DOHH2 (cell line): Measurements from ENCODE around the gene FAM124B.

ENCODE experiments used
- H3F3A ChIP-seq: fragments of 200-600 bp; sonication (generic), shearing (Covaris generic); 2 replicates; pipeline ENCODE4 v1.6.0; 2016; ENCODE audit warnings: antibody characterized with exemption, mild to moderate bottlenecking; ENCODE audit not compliant: control insufficient read depth, insufficient read depth
- H3K27ac ChIP-seq: fragments of 200-600 bp; sonication (generic); 2 replicates; pipeline ENCODE4 v1.5.1; 2014; ENCODE audit warnings: low read depth, mild to moderate bottlenecking, low read length, moderate library complexity
- H3K27me3 ChIP-seq: fragments of 200-600 bp; sonication (generic); 2 replicates; pipeline ENCODE4 v1.6.1; 2014; ENCODE audit warnings: mild to moderate bottlenecking, low read length, mixed read lengths; ENCODE audit not compliant: control insufficient read depth
- H3K36me3 ChIP-seq: fragments of 200-600 bp; sonication (generic); 2 replicates; pipeline ENCODE4 v1.6.1; 2014; ENCODE audit warnings: mild to moderate bottlenecking, low read length, moderate library complexity, mixed read lengths; ENCODE audit not compliant: control insufficient read depth
- H3K4me1 ChIP-seq: fragments of 200-600 bp; sonication (generic); 2 replicates; pipeline ENCODE4 v1.6.1; 2014; ENCODE audit warnings: mild to moderate bottlenecking, low read length, mixed read lengths; ENCODE audit not compliant: control insufficient read depth
- H3K4me2 ChIP-seq: fragments of 200-600 bp; sonication (generic); 2 replicates; pipeline ENCODE4 v1.6.0; 2014; ENCODE audit warnings: mild to moderate bottlenecking, low read length, moderate library complexity
- H3K4me3 ChIP-seq: fragments of 200-600 bp; sonication (generic); 2 replicates; pipeline ENCODE4 v1.5.1; 2014; ENCODE audit warnings: mild to moderate bottlenecking, low read length, mixed read lengths
- H3K79me2 ChIP-seq: fragments of 200-600 bp; sonication (generic); 2 replicates; pipeline ENCODE4 v1.6.1; 2014; ENCODE audit warnings: mild to moderate bottlenecking, low read length, mixed read lengths; ENCODE audit not compliant: control insufficient read depth
- H3K9me2 ChIP-seq: fragments of 200-600 bp; sonication (generic); replicated peaks from 2 replicates; pipeline ENCODE4 v1.6.1; 2014; ENCODE audit warnings: mild to moderate bottlenecking, low read length, mixed read lengths; ENCODE audit not compliant: control insufficient read depth
- H3K9me3 ChIP-seq: fragments of 200-600 bp; sonication (generic); 2 replicates; pipeline ENCODE4 v1.6.1; 2014; ENCODE audit warnings: antibody characterized with exemption, low read length, mixed read lengths; ENCODE audit not compliant: control insufficient read depth, insufficient read depth
- H4K20me1 ChIP-seq: fragments of 200-600 bp; sonication (generic); 2 replicates; pipeline ENCODE4 v1.6.0; 2014; ENCODE audit warnings: low read depth, mild to moderate bottlenecking, antibody characterized with exemption, low read length, moderate library complexity; ENCODE audit not compliant: control insufficient read depth, insufficient read depth
- EZH2phosphoT487 ChIP-seq: fragments of 200-600 bp; sonication (generic); IDR thresholded peaks from 2 replicates; pipeline ENCODE4 v1.6.1; 2017; ENCODE audit warnings: borderline replicate concordance, mild to moderate bottlenecking, antibody characterized with exemption, low read length, moderate library complexity, mixed read lengths
- TF ChIP-seq, protein P1 (sequence below): fragments of 200-600 bp; sonication (generic); IDR thresholded peaks from one replicate; pipeline ENCODE4 v1.5.1; 2014; ENCODE audit warnings: antibody characterized with exemption, mild to moderate bottlenecking, low read depth, low read length; ENCODE audit not compliant: poor library complexity, severe bottlenecking

FAM124B gene

DNA sequence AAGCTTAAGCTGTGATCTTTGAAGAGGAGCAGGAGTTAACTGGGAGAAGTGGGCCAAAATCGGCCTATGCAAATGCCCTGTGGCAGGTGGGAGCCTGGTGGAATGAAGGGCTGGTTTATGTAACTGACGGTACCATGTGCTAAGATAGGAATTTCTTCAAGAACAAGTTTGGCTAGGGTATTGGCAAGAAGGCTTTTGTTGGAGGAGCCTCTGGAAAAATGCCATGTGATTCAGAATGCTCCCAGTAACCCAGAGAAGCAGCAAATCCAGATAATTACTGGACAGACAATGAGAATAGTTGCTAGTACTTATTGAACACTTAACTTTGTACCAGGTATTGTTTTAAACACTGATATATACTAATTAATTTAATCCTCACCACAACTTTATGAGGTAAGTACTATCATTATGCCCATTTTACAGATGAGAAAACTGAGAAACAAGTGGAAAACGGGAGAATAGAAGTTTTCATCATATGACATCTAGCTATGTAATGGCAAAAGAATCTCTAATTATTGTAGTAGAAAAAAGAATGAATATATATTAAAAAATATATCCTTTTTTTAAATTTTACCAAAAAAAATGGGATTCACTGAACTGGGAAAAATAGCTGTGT, 9.1 kb upstream of the FAM124B start:
- no peaks in the 10 kb centered on the region for H3K9me2 ChIP-seq
- no peaks in the 10 kb centered on the region; the same call in 1 of the 2 replicates for H3K9me3 ChIP-seq
- H3K79me2 ChIP-seq: no peaks in the 10 kb centered on the region
- H3K4me1 ChIP-seq: no peaks in the 10 kb centered on the region
- no peaks in the 10 kb centered on the region for H3K36me3 ChIP-seq
- no peaks in the 10 kb centered on the region for H4K20me1 ChIP-seq
- H3K27ac ChIP-seq: no peak overlapping the region
- H3F3A ChIP-seq: no peaks in the 10 kb centered on the region
- no peak overlapping the region for H3K4me2 ChIP-seq
- H3K27me3 ChIP-seq: no peaks in the 10 kb centered on the region
- TF ChIP-seq EZH2phosphoT487: no peak
- TF ChIP-seq, protein P1, sequence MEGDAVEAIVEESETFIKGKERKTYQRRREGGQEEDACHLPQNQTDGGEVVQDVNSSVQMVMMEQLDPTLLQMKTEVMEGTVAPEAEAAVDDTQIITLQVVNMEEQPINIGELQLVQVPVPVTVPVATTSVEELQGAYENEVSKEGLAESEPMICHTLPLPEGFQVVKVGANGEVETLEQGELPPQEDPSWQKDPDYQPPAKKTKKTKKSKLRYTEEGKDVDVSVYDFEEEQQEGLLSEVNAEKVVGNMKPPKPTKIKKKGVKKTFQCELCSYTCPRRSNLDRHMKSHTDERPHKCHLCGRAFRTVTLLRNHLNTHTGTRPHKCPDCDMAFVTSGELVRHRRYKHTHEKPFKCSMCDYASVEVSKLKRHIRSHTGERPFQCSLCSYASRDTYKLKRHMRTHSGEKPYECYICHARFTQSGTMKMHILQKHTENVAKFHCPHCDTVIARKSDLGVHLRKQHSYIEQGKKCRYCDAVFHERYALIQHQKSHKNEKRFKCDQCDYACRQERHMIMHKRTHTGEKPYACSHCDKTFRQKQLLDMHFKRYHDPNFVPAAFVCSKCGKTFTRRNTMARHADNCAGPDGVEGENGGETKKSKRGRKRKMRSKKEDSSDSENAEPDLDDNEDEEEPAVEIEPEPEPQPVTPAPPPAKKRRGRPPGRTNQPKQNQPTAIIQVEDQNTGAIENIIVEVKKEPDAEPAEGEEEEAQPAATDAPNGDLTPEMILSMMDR: no peak
- H3K4me3 ChIP-seq: no peak overlapping the region

DNA sequence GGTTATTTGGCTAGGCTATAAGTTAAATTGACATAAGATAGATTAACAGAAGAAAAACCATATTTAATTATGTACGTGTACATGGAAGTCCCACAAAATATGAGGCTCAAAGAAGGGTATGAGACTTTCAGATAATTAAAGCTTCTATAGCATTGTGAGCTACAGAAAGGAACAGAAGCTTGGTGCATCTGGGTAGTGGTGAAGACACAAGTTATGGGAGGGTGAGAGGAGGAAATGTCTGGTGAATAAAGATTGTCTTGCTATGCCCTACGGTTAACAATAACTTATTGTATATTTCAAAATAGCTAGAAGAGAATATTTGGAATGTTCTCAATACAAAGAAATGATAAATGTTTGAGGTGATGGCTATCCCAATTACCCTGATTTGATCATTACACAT, 6.8 kb upstream of the FAM124B start:
- H4K20me1 ChIP-seq: no peaks in the 10 kb centered on the region
- no peaks in the 10 kb centered on the region for H3K9me2 ChIP-seq
- peaks cover 7% of the 10 kb centered on the region; the same call in 1 of the 2 replicates for H3K4me1 ChIP-seq
- H3K9me3 ChIP-seq: no peaks in the 10 kb centered on the region; the same call in 1 of the 2 replicates
- H3K4me2 ChIP-seq: no peak overlapping the region
- no peaks in the 10 kb centered on the region for H3K79me2 ChIP-seq
- no peaks in the 10 kb centered on the region for H3F3A ChIP-seq
- TF ChIP-seq EZH2phosphoT487: no peak
- TF ChIP-seq, protein P1: no peak
- H3K4me3 ChIP-seq: no peak overlapping the region
- no peaks in the 10 kb centered on the region for H3K36me3 ChIP-seq
- no peak overlapping the region for H3K27ac ChIP-seq
- H3K27me3 ChIP-seq: no peaks in the 10 kb centered on the region

DNA sequence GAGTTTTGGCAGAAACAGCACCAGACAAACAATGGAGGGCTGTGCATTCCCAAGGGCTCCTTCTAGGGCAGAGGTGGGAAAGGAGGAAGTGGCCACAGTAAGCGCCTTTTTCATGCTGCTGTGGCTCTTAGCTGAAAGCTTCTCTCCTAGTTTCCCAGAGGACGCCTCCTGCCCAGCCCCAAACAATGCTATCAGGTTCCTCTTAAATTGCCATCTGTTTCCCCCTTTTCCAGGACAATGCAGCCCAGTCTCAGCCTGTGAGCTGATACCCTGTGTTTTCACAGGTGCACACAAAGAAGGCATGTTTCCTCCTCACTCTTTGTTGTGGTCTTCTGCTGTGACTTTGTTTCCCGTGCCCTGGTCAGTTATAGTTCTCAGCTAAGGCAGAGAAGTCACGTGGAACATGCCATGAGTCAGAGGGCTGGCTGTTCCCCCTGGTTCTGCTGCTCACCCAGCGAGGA, 5.4 kb upstream of the FAM124B start:
- Histone ChIP-seq H3K36me3 (no peaks in the 10 kb centered on the region), H3K79me2 (no peaks in the 10 kb centered on the region), H3K9me3 (no peaks in the 10 kb centered on the region; the same call in 1 of the 2 replicates), H3K4me1 (peaks cover 7% of the 10 kb centered on the region; the same call in 1 of the 2 replicates), H4K20me1 (no peaks in the 10 kb centered on the region), H3K27me3 (no peaks in the 10 kb centered on the region), H3K27ac (no peak overlapping the region), H3K4me2 (no peak overlapping the region), H3K9me2 (no peaks in the 10 kb centered on the region), H3K4me3 (no peak overlapping the region), H3F3A (no peaks in the 10 kb centered on the region)
- TF ChIP-seq, protein P1: no peak
- TF ChIP-seq EZH2phosphoT487: no peak
